BJ (cell line): ENCODE results near the gene ANKRD16. TPM values are rescaled to one million over a fixed set of nuclear protein-coding genes. Genes with fewer than 3 reads are reported as not detected.
"Not testable (repeated sequence)": the region's sequence is repeated elsewhere in the genome, so short reads cannot be mapped to it uniquely, and the experiment has no call there.

ENCODE experiments used
- CTCF ChIA-PET: fragments of 350-600 bp; formaldehyde crosslinking; extraction: SDS; loops from one replicate; lab custom pipeline; 2021; ENCODE audit warnings: antibody characterized with exemption, inconsistent platforms; lab: Yijun Ruan, JAX
- POLR2A ChIA-PET: fragments of 300-600 bp; sonication (Branson Sonifier 250); formaldehyde crosslinking; extraction: SDS; loops from one replicate; lab custom pipeline; 2021; ENCODE audit warnings: antibody characterized with exemption; lab: Charles Lee
- DNase-seq: peaks from one replicate; pipeline ENCODE4 v3.0.0-alpha.2; 2011; ENCODE audit warnings: low read depth
- H3K27me3 ChIP-seq: 2 replicates; pipeline ENCODE4 v1.6.0; 2011; ENCODE audit warnings: low read length; ENCODE audit not compliant: control insufficient read depth, insufficient read depth
- H3K36me3 ChIP-seq: 2 replicates; pipeline ENCODE4 v1.5.1; 2011; ENCODE audit warnings: low read length; ENCODE audit not compliant: control insufficient read depth, insufficient read depth
- H3K4me3 ChIP-seq: 2 replicates; pipeline ENCODE4 v1.5.1; 2011; ENCODE audit warnings: low read depth, mild to moderate bottlenecking, control low read depth, low read length
- polyA plus RNA-seq: library from polyadenylated mRNA; depleted of rRNA; stranded (reverse); fragments of >200 nt; gene quantifications from 2 replicates; pipeline ENCODE4 v1.2.3, GENCODE V29; 2011
- TF ChIP-seq, protein P1 (sequence below): IDR thresholded peaks from 2 replicates; pipeline ENCODE4 v1.5.1; 2011; ENCODE audit warnings: low read depth, mild to moderate bottlenecking, control low read depth, inconsistent platforms, low read length, moderate library complexity; ENCODE audit not compliant: insufficient read depth

Gene ANKRD16
- polyA plus RNA-seq, 1 experiment, result 7.4 TPM

GRCh38 chr10:5831446-5831782, 58.3 kb downstream of the ANKRD16 start:
- no peak for DNase-seq
- no peaks in the 10 kb centered on the region for H3K27me3 ChIP-seq
- TF ChIP-seq, protein P1, sequence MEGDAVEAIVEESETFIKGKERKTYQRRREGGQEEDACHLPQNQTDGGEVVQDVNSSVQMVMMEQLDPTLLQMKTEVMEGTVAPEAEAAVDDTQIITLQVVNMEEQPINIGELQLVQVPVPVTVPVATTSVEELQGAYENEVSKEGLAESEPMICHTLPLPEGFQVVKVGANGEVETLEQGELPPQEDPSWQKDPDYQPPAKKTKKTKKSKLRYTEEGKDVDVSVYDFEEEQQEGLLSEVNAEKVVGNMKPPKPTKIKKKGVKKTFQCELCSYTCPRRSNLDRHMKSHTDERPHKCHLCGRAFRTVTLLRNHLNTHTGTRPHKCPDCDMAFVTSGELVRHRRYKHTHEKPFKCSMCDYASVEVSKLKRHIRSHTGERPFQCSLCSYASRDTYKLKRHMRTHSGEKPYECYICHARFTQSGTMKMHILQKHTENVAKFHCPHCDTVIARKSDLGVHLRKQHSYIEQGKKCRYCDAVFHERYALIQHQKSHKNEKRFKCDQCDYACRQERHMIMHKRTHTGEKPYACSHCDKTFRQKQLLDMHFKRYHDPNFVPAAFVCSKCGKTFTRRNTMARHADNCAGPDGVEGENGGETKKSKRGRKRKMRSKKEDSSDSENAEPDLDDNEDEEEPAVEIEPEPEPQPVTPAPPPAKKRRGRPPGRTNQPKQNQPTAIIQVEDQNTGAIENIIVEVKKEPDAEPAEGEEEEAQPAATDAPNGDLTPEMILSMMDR, result no peak
- ChIA-PET POLR2A (no interaction called here), CTCF (no interaction called here)
- no peaks in the 10 kb centered on the region for H3K36me3 ChIP-seq
- H3K4me3 ChIP-seq, result no peak overlapping the region

GRCh38 chr10:5830629-5831445, 58.9 kb downstream of the ANKRD16 start:
- no peak for DNase-seq
- H3K4me3 ChIP-seq, result no peak overlapping the region
- TF ChIP-seq, protein P1, result no peak
- ChIA-PET CTCF (interaction anchor here (1.2 kb wide), 1 partner anchor 11 kb away, joined by 3 read pairs; no protein-coding TSS in a partner anchor), POLR2A (no interaction called here)
- H3K27me3 ChIP-seq, result no peaks in the 10 kb centered on the region
- H3K36me3 ChIP-seq, result no peaks in the 10 kb centered on the region

- H3K4me3 ChIP-seq, result no peak overlapping the region
- DNase-seq, result no peak
- ChIA-PET POLR2A (interaction anchor here (0.6 kb wide), 1 partner anchor 18 kb away, joined by 10 read pairs; no protein-coding TSS in a partner anchor), CTCF (no interaction called here)
- no peaks in the 10 kb centered on the region for H3K36me3 ChIP-seq
- H3K27me3 ChIP-seq, result no peaks in the 10 kb centered on the region
- TF ChIP-seq, protein P1, result no peak
These were observed 60.4 kb downstream of the ANKRD16 start for GRCh38 chr10:5829267-5829666.

DNA sequence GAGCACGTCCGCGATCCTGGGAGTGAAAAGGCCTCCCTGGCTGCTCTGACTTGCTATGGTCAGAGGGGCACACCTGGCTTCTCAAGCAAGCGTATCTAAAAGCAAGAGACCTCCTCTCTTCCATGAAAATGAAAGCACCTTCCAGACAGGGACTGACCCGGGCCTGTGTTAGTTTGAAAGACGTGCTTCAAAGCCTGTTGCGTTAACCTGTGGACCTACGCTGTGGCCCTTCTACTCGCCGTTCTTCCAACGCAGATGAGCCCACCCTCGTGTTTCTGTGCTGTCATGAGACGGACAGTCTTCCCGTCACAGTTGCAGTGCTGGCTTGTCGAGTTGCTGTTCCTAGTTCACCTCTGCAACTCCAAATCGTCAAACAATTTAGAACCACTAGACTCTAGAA, 61.0 kb downstream of the ANKRD16 start:
- TF ChIP-seq, protein P1, result no peak
- ChIA-PET POLR2A (no interaction called here), CTCF (interaction anchor here (0.6 kb wide), 1 partner anchor 227 kb away, joined by 3 read pairs; no protein-coding TSS in a partner anchor)
- Histone ChIP-seq H3K36me3 (no peaks in the 10 kb centered on the region), H3K27me3 (no peaks in the 10 kb centered on the region), H3K4me3 (no peak overlapping the region)
- DNase-seq, result no peak

DNA sequence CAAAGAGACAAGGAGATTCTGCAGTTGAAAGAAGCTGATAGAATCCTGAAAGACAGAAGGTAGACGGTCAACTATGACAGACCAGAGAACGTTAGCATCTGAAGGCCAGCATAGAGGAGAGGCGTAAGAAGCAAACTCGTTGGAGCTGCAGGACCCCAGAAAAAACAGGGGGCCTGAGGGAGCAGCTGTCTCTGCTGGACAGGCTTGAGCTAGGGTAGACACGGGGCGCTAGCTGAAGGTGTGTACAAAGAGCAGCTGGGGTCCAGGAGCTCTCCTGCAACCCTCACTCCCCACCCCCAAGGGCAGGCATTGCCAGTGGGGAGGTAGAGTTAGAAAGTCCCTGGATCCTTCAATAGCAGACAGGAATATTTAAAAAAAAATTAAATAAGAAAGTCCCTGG, 61.9 kb downstream of the ANKRD16 start:
- no peak for DNase-seq
- no peaks in the 10 kb centered on the region for H3K36me3 ChIP-seq
- H3K27me3 ChIP-seq, result no peaks in the 10 kb centered on the region
- ChIA-PET POLR2A (no interaction called here), CTCF (no interaction called here)
- TF ChIP-seq, protein P1, result no peak
- no peak overlapping the region for H3K4me3 ChIP-seq

DNA sequence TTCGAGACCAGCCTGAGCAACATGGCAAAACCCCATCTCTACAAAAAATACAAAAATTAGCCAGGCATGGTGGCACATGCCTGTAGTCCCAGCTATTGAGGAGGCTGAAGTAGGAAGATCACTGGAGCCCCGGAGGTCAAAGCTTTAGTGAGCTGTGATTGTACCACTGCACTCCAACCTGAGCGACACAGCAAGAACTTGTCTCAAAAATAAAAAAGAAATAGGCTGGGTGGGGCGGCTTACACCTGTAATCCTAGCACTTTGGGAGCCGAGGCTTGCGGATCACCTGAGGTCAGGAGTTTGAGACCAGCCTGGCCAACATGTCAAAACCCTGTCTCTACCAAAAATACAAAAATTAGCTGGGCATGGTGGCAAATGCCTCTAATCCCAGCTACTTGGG, 63.2 kb downstream of the ANKRD16 start:
- POLR2A ChIA-PET, H3K27me3 ChIP-seq, H3K36me3 ChIP-seq, H3K4me3 ChIP-seq, DNase-seq: not testable (repeated sequence)
- CTCF ChIA-PET, result interaction anchor here (0.6 to 0.7 kb wide), 2 partner anchors 11 to 16 kb away, joined by 3 read pairs; no protein-coding TSS in a partner anchor
